ENCODE measurements around the gene RPGR.

Gene RPGR

DNA sequence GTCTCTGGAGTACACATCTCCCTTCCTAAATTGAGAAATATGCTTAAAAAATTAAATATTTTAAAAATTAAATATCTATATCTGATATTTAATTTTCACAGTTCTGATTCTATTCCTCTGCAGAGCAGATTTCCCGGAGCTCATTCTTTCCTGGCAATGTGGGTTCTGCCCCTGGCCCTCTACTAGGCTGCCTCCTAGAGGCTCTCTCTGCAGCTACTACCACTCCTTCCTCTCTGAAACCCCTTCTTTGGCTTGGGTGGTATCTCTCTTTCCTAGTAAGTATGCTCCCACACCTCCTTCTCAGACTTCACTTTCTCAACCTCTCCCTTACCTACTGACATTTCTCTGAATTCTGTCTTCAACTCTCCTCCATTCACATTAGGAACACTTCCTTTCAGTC, 45.3 kb downstream of the RPGR start:
- Histone ChIP-seq H3K9me3 (replicated peaks; ENCODE audit: low read length) (no peaks in the 10 kb centered on the region), H3K4me3 (ENCODE audit: low read length) (no peak overlapping the region)

GRCh38 chrX:38279188-38279587, 48.1 kb downstream of the RPGR start:
- no peaks in the 10 kb centered on the region for H3K36me3 ChIP-seq (ENCODE audit: insufficient read depth, low read length)
- peaks cover 23% of the 10 kb centered on the region for H3K4me1 ChIP-seq (ENCODE audit: control insufficient read depth, insufficient read depth, low read length)
- no peak overlapping the region for H3K9ac ChIP-seq (ENCODE audit: low read depth, low read length)
- H3K4me3 ChIP-seq (ENCODE audit: low read length): no peak overlapping the region
- H3K27me3 ChIP-seq (ENCODE audit: control insufficient read depth, insufficient read depth, low read length): no peaks in the 10 kb centered on the region
- no peak overlapping the region for H3K4me2 ChIP-seq (ENCODE audit: low read length)
- no peaks in the 10 kb centered on the region for H3K9me3 ChIP-seq (replicated peaks; ENCODE audit: low read length)

More for the DNA sequence above, 45.3 kb downstream of the RPGR start:
- Histone ChIP-seq H3K4me2 (ENCODE audit: low read length) (no peak overlapping the region), H3K9ac (ENCODE audit: low read depth, low read length) (no peak overlapping the region), H3K4me1 (ENCODE audit: control insufficient read depth, insufficient read depth, low read length) (peaks cover 2% of the 10 kb centered on the region), H3K27me3 (ENCODE audit: control insufficient read depth, insufficient read depth, low read length) (no peaks in the 10 kb centered on the region), H3K36me3 (ENCODE audit: insufficient read depth, low read length) (no peaks in the 10 kb centered on the region)

- no peak overlapping the region for H3K4me3 ChIP-seq (ENCODE audit: low read length)
- H3K4me2 ChIP-seq (ENCODE audit: low read length): no peak overlapping the region
- no peaks in the 10 kb centered on the region for H3K27me3 ChIP-seq (ENCODE audit: control insufficient read depth, insufficient read depth, low read length)
- peaks cover 23% of the 10 kb centered on the region for H3K4me1 ChIP-seq (ENCODE audit: control insufficient read depth, insufficient read depth, low read length)
- H3K36me3 ChIP-seq (ENCODE audit: insufficient read depth, low read length): no peaks in the 10 kb centered on the region
- H3K9ac ChIP-seq (ENCODE audit: low read depth, low read length): no peak overlapping the region
- no peaks in the 10 kb centered on the region for H3K9me3 ChIP-seq (replicated peaks; ENCODE audit: low read length)
Observed at GRCh38 chrX:38278682-38279081, 48.6 kb downstream of the RPGR start.

DNA sequence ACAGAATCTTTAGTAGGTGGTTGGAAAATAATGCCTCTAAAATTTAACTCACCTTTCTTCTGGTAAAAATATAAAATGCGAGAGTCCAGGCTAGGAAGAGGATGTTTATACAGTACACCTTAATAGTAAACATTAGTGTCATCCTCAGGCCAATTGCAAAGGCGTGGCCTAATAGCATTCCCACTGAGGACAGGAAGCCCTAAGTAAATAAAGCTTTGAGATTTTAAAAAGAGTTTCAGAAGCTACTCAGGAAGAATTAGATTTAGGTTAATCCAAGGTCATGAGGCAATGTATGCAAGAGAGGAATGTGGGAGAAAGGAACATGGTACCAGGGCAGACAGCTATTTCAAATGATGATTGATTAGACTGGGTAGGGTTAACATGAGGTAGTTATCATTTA, 49.5 kb downstream of the RPGR start:
- no peaks in the 10 kb centered on the region for H3K9me3 ChIP-seq (replicated peaks; ENCODE audit: low read length)
- H3K4me1 ChIP-seq (ENCODE audit: control insufficient read depth, insufficient read depth, low read length): peaks cover 23% of the 10 kb centered on the region
- H3K27me3 ChIP-seq (ENCODE audit: control insufficient read depth, insufficient read depth, low read length): no peaks in the 10 kb centered on the region
- H3K4me3 ChIP-seq (ENCODE audit: low read length): no peak overlapping the region
- H3K36me3 ChIP-seq (ENCODE audit: insufficient read depth, low read length): no peaks in the 10 kb centered on the region
- H3K9ac ChIP-seq (ENCODE audit: low read depth, low read length): no peak overlapping the region
- H3K4me2 ChIP-seq (ENCODE audit: low read length): no peak overlapping the region

DNA sequence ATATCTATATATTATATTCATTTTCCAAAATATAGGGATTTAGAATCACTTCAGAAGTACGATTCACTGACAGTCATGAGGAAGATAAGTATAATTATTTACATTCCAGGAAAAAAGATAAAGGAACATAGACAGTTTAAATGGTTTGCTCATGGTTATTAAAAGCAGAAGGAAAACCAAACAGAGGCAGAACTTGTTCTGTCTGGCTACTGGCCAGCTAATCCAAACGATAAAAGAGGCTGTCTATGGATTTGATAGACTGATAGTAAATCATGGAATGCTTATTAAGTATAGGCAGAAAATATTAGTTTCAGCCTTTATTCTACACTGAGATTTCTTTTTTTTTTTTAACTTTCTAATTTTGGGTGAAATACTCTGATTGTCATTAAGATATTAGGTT, 50.2 kb downstream of the RPGR start:
- peaks cover 23% of the 10 kb centered on the region for H3K4me1 ChIP-seq (ENCODE audit: control insufficient read depth, insufficient read depth, low read length)
- no peak overlapping the region for H3K4me3 ChIP-seq (ENCODE audit: low read length)
- no peak overlapping the region for H3K9ac ChIP-seq (ENCODE audit: low read depth, low read length)
- H3K9me3 ChIP-seq (replicated peaks; ENCODE audit: low read length): no peaks in the 10 kb centered on the region
- no peaks in the 10 kb centered on the region for H3K36me3 ChIP-seq (ENCODE audit: insufficient read depth, low read length)
- H3K4me2 ChIP-seq (ENCODE audit: low read length): no peak overlapping the region
- H3K27me3 ChIP-seq (ENCODE audit: control insufficient read depth, insufficient read depth, low read length): no peaks in the 10 kb centered on the region

DNA sequence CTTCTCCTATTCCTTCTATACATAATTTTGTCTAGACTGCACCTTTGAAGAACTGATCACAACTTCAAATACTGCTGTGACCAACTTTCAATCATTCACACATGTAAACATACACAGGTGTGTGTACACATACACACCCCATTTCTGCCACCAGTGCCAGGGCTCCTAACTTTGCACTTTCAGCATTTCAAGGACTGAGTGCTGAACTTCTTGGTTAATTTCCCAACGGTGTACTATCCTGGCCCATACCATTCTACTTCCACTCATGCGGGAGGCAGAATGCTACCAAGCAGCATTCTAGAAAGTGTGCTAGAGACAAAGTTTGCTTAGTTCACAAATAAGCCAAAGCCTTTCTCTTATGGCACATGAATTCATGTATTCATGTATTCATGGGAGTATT, 51.2 kb downstream of the RPGR start:
- Histone ChIP-seq H3K36me3 (ENCODE audit: insufficient read depth, low read length) (no peaks in the 10 kb centered on the region), H3K9ac (ENCODE audit: low read depth, low read length) (no peak overlapping the region)

DNA sequence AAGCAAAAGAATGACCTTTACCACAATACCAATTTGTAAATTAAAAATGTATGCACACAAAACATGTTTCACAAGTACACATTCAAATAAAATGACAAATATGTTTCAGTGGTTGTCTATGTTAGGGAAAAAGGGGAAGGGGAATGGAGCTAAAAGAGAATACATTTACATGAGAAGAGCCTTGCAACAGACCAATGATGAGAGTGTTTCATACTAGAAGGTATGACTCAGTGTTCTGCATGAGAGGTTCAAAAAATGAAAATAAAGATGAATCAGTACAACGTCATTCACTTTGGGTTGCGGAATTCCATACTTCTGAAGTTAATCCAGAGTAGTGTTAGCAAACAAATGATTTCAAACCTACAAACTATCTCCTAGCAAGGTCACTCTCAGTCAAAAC, 51.7 kb downstream of the RPGR start:
- Histone ChIP-seq H3K36me3 (ENCODE audit: insufficient read depth, low read length) (no peaks in the 10 kb centered on the region), H3K9ac (ENCODE audit: low read depth, low read length) (no peak overlapping the region), H3K4me1 (ENCODE audit: control insufficient read depth, insufficient read depth, low read length) (peaks cover 34% of the 10 kb centered on the region), H3K27me3 (ENCODE audit: control insufficient read depth, insufficient read depth, low read length) (no peaks in the 10 kb centered on the region), H3K4me3 (ENCODE audit: low read length) (no peak overlapping the region), H3K4me2 (ENCODE audit: low read length) (peak overlapping the region; percentile 19), H3K9me3 (replicated peaks; ENCODE audit: low read length) (no peaks in the 10 kb centered on the region)

More for the DNA sequence above, 51.2 kb downstream of the RPGR start:
- Histone ChIP-seq H3K4me1 (ENCODE audit: control insufficient read depth, insufficient read depth, low read length) (peaks cover 31% of the 10 kb centered on the region), H3K4me2 (ENCODE audit: low read length) (peak overlapping the region; percentile 19), H3K4me3 (ENCODE audit: low read length) (no peak overlapping the region), H3K9me3 (replicated peaks; ENCODE audit: low read length) (no peaks in the 10 kb centered on the region), H3K27me3 (ENCODE audit: control insufficient read depth, insufficient read depth, low read length) (no peaks in the 10 kb centered on the region)

- Histone ChIP-seq H3K4me2 (ENCODE audit: low read length) (no peak overlapping the region), H3K36me3 (ENCODE audit: insufficient read depth, low read length) (peaks cover 4% of the 10 kb centered on the region), H3K4me1 (ENCODE audit: control insufficient read depth, insufficient read depth, low read length) (peaks cover 34% of the 10 kb centered on the region), H3K9ac (ENCODE audit: low read depth, low read length) (no peak overlapping the region), H3K4me3 (ENCODE audit: low read length) (no peak overlapping the region), H3K27me3 (ENCODE audit: control insufficient read depth, insufficient read depth, low read length) (no peaks in the 10 kb centered on the region), H3K9me3 (replicated peaks; ENCODE audit: low read length) (no peaks in the 10 kb centered on the region)
Observed at GRCh38 chrX:38273453-38273852, 53.9 kb downstream of the RPGR start.

DNA sequence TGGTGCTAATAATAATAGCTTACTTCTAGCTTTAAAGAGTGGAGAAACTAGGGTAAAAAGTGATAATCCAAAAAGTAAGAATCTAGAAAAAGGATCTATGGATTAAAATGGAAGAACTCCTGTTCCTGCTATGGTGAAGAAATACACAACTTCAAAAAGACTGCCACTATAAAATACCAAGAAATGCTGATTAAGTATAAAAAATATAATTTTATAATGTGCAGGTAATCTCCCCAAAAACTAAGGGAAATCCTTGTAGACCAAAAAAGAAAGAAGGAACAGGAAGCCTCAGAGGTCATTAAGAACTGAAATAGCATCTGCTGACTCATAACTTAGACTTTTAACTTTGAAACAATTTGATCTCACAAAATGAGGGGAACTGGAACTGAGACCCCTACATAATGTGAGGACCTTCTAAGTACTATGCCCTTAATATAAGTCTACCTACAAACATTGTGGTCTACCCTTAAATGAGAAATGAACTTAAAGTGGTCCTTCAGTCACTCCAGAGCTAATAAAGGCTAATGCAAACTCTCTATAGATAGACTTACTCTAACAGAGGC, 56.1 kb downstream of the RPGR start:
- Histone ChIP-seq H3K9ac (ENCODE audit: low read depth, low read length) (no peak overlapping the region), H3K27me3 (ENCODE audit: control insufficient read depth, insufficient read depth, low read length) (no peaks in the 10 kb centered on the region), H3K4me1 (ENCODE audit: control insufficient read depth, insufficient read depth, low read length) (peaks cover 23% of the 10 kb centered on the region)

GRCh38 chrX:38268011-38268410, 59.3 kb downstream of the RPGR start:
- Histone ChIP-seq H3K9me3 (replicated peaks; ENCODE audit: low read length) (no peaks in the 10 kb centered on the region), H3K4me3 (ENCODE audit: low read length) (no peak overlapping the region), H3K4me1 (ENCODE audit: control insufficient read depth, insufficient read depth, low read length) (peaks cover 16% of the 10 kb centered on the region), H3K4me2 (ENCODE audit: low read length) (no peak overlapping the region), H3K36me3 (ENCODE audit: insufficient read depth, low read length) (peaks cover 4% of the 10 kb centered on the region), H3K27me3 (ENCODE audit: control insufficient read depth, insufficient read depth, low read length) (no peaks in the 10 kb centered on the region), H3K9ac (ENCODE audit: low read depth, low read length) (no peak overlapping the region)

More for the DNA sequence above, 56.1 kb downstream of the RPGR start:
- Histone ChIP-seq H3K9me3 (replicated peaks; ENCODE audit: low read length) (no peaks in the 10 kb centered on the region), H3K4me2 (ENCODE audit: low read length) (no peak overlapping the region), H3K36me3 (ENCODE audit: insufficient read depth, low read length) (peaks cover 4% of the 10 kb centered on the region), H3K4me3 (ENCODE audit: low read length) (no peak overlapping the region)

GRCh38 chrX:38262715-38263620, 64.3 kb downstream of the RPGR start:
- Histone ChIP-seq H3K36me3 (ENCODE audit: insufficient read depth, low read length) (no peaks in the 10 kb centered on the region), H3K4me1 (ENCODE audit: control insufficient read depth, insufficient read depth, low read length) (peaks cover 5% of the 10 kb centered on the region), H3K9ac (ENCODE audit: low read depth, low read length) (no peak overlapping the region), H3K27me3 (ENCODE audit: control insufficient read depth, insufficient read depth, low read length) (no peaks in the 10 kb centered on the region), H3K4me2 (ENCODE audit: low read length) (no peak overlapping the region), H3K4me3 (ENCODE audit: low read length) (no peak overlapping the region), H3K9me3 (replicated peaks; ENCODE audit: low read length) (no peaks in the 10 kb centered on the region)

GRCh38 chrX:38260231-38260630, 67.1 kb downstream of the RPGR start:
- H3K4me3 ChIP-seq (ENCODE audit: low read length): no peak overlapping the region
- no peaks in the 10 kb centered on the region for H3K9me3 ChIP-seq (replicated peaks; ENCODE audit: low read length)
- no peak overlapping the region for H3K4me2 ChIP-seq (ENCODE audit: low read length)
- H3K4me1 ChIP-seq (ENCODE audit: control insufficient read depth, insufficient read depth, low read length): peaks cover 5% of the 10 kb centered on the region
- no peaks in the 10 kb centered on the region for H3K36me3 ChIP-seq (ENCODE audit: insufficient read depth, low read length)
- no peaks in the 10 kb centered on the region for H3K27me3 ChIP-seq (ENCODE audit: control insufficient read depth, insufficient read depth, low read length)
- H3K9ac ChIP-seq (ENCODE audit: low read depth, low read length): no peak overlapping the region

All from skeletal muscle satellite cell (primary cell).